Measurements from ENCODE around the gene TADA3.

- TF ChIP-seq POLR2AphosphoS5 (IDR thresholded peaks at IDR 0.05) (no peak), CTCF (IDR thresholded peaks at IDR 0.05) (no peak), POLR2A (IDR thresholded peaks at IDR 0.05) (no peak)
Measured at GRCh38 chr3:9817436-9817835, 25.2 kb upstream of the TADA3 start.

Data from prostate gland (tissue), 2 donors.